Dermis lymphatic vessel endothelial cell (primary cell): ENCODE results near the gene USP17L27. TPM values are rescaled to one million over a fixed set of nuclear protein-coding genes. Genes with fewer than 3 reads are reported as not detected.

ENCODE experiments used
- total RNA-seq: library from RNA; depleted of rRNA; stranded (reverse); fragments of >200 nt; gene quantifications from 2 replicates; pipeline ENCODE4 v1.2.1, GENCODE V29; 2014

USP17L27 gene, protein sequence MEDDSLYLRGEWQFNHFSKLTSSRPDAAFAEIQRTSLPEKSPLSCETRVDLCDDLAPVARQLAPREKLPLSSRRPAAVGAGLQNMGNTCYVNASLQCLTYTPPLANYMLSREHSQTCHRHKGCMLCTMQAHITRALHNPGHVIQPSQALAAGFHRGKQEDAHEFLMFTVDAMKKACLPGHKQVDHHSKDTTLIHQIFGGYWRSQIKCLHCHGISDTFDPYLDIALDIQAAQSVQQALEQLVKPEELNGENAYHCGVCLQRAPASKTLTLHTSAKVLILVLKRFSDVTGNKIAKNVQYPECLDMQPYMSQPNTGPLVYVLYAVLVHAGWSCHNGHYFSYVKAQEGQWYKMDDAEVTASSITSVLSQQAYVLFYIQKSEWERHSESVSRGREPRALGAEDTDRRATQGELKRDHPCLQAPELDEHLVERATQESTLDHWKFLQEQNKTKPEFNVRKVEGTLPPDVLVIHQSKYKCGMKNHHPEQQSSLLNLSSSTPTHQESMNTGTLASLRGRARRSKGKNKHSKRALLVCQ
- total RNA-seq = not detected in 2 replicates

DNA sequence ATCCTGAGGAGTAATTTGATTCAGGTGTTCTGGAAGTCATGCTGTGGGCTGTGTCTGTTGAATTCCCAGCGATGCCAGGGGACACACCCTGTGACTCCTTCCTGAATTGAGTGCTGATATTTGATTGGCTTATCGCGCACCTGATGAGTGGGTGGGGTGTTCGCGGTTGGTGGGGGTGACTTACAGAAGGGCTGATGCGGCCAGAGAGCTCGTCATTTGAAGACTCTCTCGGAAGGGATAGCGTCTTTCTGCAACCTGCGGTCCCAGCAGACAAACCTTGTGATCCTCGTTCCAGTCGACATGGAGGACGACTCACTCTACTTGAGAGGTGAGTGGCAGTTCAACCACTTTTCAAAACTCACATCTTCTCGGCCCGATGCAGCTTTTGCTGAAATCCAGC, at the start of gene USP17L27:
TSS of gene USP17L27 (plus strand) at position 301 of the 400 bp plus-strand sequence. CDS start at position 301, 0 bp downstream.

GRCh38 chr4:9324865-9325264, 19.1 kb upstream of the USP17L27 start, which contains the start of gene USP17L24:
USP17L24 (plus strand) TSS chr4:9325165; CDS start chr4:9325165, 0 bp downstream.

GRCh38 chr4:9329611-9330010, 14.3 kb upstream of the USP17L27 start, which contains the start of gene USP17L25:
USP17L25 (plus strand) TSS chr4:9329911; CDS start chr4:9329911, 0 bp downstream.

GRCh38 chr4:9334358-9334757, 9.6 kb upstream of the USP17L27 start, which contains the start of gene USP17L26:
USP17L26 (plus strand) TSS chr4:9334658; CDS start chr4:9334658, 0 bp downstream.

GRCh38 chr4:9339103-9339502, 4.8 kb upstream of the USP17L27 start, which contains the start of gene USP17L5:
USP17L5 (plus strand) TSS chr4:9339403; CDS start chr4:9339403, 0 bp downstream.

DNA sequence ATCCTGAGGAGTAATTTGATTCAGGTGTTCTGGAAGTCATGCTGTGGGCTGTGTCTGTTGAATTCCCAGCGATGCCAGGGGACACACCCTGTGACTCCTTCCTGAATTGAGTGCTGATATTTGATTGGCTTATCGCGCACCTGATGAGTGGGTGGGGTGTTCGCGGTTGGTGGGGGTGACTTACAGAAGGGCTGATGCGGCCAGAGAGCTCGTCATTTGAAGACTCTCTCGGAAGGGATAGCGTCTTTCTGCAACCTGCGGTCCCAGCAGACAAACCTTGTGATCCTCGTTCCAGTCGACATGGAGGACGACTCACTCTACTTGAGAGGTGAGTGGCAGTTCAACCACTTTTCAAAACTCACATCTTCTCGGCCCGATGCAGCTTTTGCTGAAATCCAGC, 4.6 kb downstream of the USP17L27 start, which contains the start of gene USP17L28:
TSS of gene USP17L28 (plus strand) at position 301 of the 400 bp plus-strand sequence. CDS start at position 301, 0 bp downstream.

GRCh38 chr4:9353338-9353737, 9.4 kb downstream of the USP17L27 start, which contains the start of gene USP17L29:
USP17L29 (plus strand) TSS chr4:9353638; CDS start chr4:9353638, 0 bp downstream.

GRCh38 chr4:9362829-9363228, 18.9 kb downstream of the USP17L27 start, which contains the start of gene USP17L30:
USP17L30 (plus strand) TSS chr4:9363129; CDS start chr4:9363129, 0 bp downstream.

Other genes starting within 250 kb of the USP17L27 start
- not detected in 2 replicates for gene FAM90A26, start 173.7 kb upstream of the USP17L27 start, total RNA-seq
- not detected in 2 replicates for gene USP17L10, start 133.5 kb upstream of the USP17L27 start, total RNA-seq
- gene USP17L11, start 128.7 kb upstream of the USP17L27 start, total RNA-seq = not detected in 2 replicates
- gene USP17L12, start 124.0 kb upstream of the USP17L27 start, total RNA-seq = not detected in 2 replicates
- gene USP17L13, start 119.3 kb upstream of the USP17L27 start, total RNA-seq = not detected in 2 replicates
- not detected in 2 replicates for gene USP17L15, start 109.8 kb upstream of the USP17L27 start, total RNA-seq
- gene USP17L17, start 100.3 kb upstream of the USP17L27 start, total RNA-seq = not detected in 2 replicates
- not detected in 2 replicates for gene USP17L18, start 95.5 kb upstream of the USP17L27 start, total RNA-seq
- not detected in 2 replicates for gene USP17L19, start 90.8 kb upstream of the USP17L27 start, total RNA-seq
- gene USP17L20, start 86.0 kb upstream of the USP17L27 start, total RNA-seq = not detected in 2 replicates
- gene USP17L21, start 81.3 kb upstream of the USP17L27 start, total RNA-seq = not detected in 2 replicates
- gene USP17L22, start 76.5 kb upstream of the USP17L27 start, total RNA-seq = not detected in 2 replicates
- not detected in 2 replicates for gene USP17L24, start 19.0 kb upstream of the USP17L27 start, total RNA-seq
- gene USP17L25, start 14.2 kb upstream of the USP17L27 start, total RNA-seq = not detected in 2 replicates
- gene USP17L26, start 9.5 kb upstream of the USP17L27 start, total RNA-seq = not detected in 2 replicates
- not detected in 2 replicates for gene USP17L5, start 4.7 kb upstream of the USP17L27 start, total RNA-seq
- gene USP17L28, start 4.7 kb downstream of the USP17L27 start, total RNA-seq = not detected in 2 replicates
- gene USP17L29, start 9.5 kb downstream of the USP17L27 start, total RNA-seq = not detected in 2 replicates
- not detected in 2 replicates for gene USP17L30, start 19.0 kb downstream of the USP17L27 start, total RNA-seq
- not detected in 2 replicates for gene DEFB131A, start 100.3 kb downstream of the USP17L27 start, total RNA-seq